MV-4-11 (cell line): Measurements from ENCODE around the gene TBCE.
"Not testable (repeated sequence)": the region's sequence is repeated elsewhere in the genome, so short reads cannot be mapped to it uniquely, and the experiment has no call there.

ENCODE experiments used
- DNase-seq: peaks from one replicate; lab custom pipeline; 2025; lab: John Stamatoyannopoulos, UW

TBCE gene

GRCh38 chr1:235351898-235352297 lies 15.3 kb upstream of the TBCE start:
- DNase-seq, result no peak

- DNase-seq, result no peak
These were observed 9.5 kb upstream of the TBCE start for GRCh38 chr1:235357485-235358373.

GRCh38 chr1:235358899-235359298 lies 8.3 kb upstream of the TBCE start:
- DNase-seq, result no peak

GRCh38 chr1:235364189-235364588 lies 3.0 kb upstream of the TBCE start:
- DNase-seq, result not testable (repeated sequence)

GRCh38 chr1:235366286-235366685 lies 941 bp upstream of the TBCE start:
- no peak for DNase-seq

- no peak for DNase-seq
These were observed 1.2 kb downstream of the TBCE start for GRCh38 chr1:235368428-235368827.

- DNase-seq, result no peak
These were observed 2.6 kb downstream of the TBCE start for GRCh38 chr1:235369802-235370201.

GRCh38 chr1:235375919-235376605 lies 8.8 kb downstream of the TBCE start:
- DNase-seq, result no peak

GRCh38 chr1:235378134-235378735 lies 11.0 kb downstream of the TBCE start:
- DNase-seq, result not testable (repeated sequence)

- DNase-seq, result not testable (repeated sequence)
These were observed 14.9 kb downstream of the TBCE start for GRCh38 chr1:235381955-235382739.

GRCh38 chr1:235385633-235386032 lies 18.4 kb downstream of the TBCE start:
- DNase-seq, result not testable (repeated sequence)

GRCh38 chr1:235391874-235392273 lies 24.6 kb downstream of the TBCE start:
- DNase-seq, result no peak

GRCh38 chr1:235397733-235398132 lies 30.5 kb downstream of the TBCE start:
- no peak for DNase-seq

GRCh38 chr1:235399661-235400060 lies 32.4 kb downstream of the TBCE start:
- DNase-seq, result no peak

- no peak for DNase-seq
These were observed 34.0 kb downstream of the TBCE start for GRCh38 chr1:235401251-235401650.

GRCh38 chr1:235402457-235403200 lies 35.4 kb downstream of the TBCE start:
- no peak for DNase-seq

- DNase-seq, result no peak
These were observed 36.4 kb downstream of the TBCE start for GRCh38 chr1:235403593-235403992.

- no peak for DNase-seq
These were observed 37.0 kb downstream of the TBCE start for GRCh38 chr1:235404190-235404589.

- no peak for DNase-seq
These were observed 40.2 kb downstream of the TBCE start for GRCh38 chr1:235407419-235407818.

GRCh38 chr1:235408503-235408960 lies 41.3 kb downstream of the TBCE start:
- DNase-seq, result no peak
